HG03060 (cell line): ENCODE data around the gene IGFBP1.

Experiments used
- ATAC-seq: cut with Tn5 transposase; IDR thresholded peaks from one replicate; pipeline ENCODE4 v1.9.1; 2021; ENCODE audit warnings: low read depth, moderate number of reproducible peaks; ENCODE audit not compliant: unreplicated experiment

IGFBP1 gene

GRCh38 chr7:45898222-45898621 is 9.9 kb downstream of the IGFBP1 start:
- ATAC-seq: no peak

DNA sequence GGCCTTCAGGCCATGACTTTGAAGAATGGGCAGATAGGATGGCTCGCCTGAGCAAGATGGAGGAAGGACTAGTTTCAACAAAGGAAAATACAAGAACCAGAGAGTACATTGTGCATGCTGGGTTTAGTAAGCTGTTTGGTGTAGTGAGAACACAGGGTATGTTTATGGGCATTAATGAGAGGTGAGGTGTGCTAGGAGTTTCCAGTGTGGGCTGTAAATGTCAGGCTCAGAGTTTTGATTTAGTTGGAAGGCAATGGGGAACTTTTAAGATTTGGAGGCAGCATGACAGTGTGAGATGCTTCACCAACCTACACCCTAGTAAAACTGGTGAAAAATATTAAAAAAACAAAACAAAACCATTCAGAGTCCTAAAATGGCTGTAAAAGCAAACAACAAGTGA is 13.3 kb downstream of the IGFBP1 start:
- ATAC-seq: no peak

- no peak for ATAC-seq
These were observed 14.5 kb downstream of the IGFBP1 start for GRCh38 chr7:45902820-45903219.

DNA sequence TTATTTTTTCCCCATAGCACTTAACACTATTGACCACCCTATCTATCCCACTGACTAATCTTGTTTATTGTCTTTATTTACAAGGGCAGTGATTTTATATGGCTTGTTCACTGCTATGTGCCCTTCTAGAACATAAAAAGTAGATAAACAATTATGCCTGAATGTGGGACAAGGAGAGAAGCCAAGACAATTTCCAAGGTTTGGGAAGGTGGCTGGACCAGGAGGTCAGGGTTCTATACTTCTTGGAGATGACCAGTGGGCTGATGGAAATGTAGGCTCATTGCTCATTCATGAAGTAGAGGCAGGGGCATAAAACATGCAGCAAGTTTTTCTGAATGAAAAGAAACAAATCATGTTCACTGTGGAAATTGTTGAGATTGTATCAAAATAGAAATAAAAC is 21.3 kb downstream of the IGFBP1 start:
- no peak for ATAC-seq

- ATAC-seq: no peak
These were observed 22.6 kb downstream of the IGFBP1 start for GRCh38 chr7:45910855-45911254.

DNA sequence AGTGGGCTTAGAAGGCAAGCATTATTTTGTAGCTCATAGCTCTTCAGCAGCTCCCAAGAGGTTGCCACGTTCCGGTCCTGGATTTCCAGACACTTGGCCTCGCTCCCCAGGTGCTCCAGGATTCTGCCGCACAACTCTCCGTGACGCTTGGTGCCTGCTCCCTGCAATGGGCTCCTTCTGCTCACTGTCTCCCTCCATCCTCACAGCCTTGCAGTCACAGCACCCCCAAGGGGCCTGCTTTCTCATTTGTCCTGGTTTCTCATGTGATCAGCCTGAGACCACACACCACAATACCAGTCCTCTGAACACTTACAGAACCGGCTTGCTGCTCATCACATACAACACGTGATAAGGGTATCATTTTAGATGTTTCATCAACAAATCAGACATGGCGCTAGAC is 23.0 kb downstream of the IGFBP1 start:
- no peak for ATAC-seq

GRCh38 chr7:45912972-45913371 is 24.7 kb downstream of the IGFBP1 start:
- ATAC-seq: no peak

- no peak for ATAC-seq
These were observed 26.6 kb downstream of the IGFBP1 start for GRCh38 chr7:45914911-45915310.

DNA sequence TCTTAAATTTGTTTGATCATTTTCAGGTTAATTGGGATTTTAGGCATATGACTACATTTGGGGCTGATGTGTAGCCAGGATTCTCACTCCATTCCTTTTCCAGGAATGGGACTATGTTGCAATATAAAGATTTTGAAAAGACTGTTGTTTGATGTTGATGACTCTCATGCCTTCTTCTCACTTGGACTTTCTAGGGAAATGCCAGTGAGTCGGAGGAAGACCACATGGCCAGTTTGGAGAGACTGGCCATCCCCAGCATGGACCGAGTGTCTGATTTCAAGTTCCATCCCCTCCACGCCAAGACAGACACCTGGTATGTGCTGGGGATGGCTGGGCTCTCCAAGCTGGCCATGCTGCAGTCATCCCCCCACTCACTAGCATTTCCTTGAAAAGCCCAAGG is 27.3 kb downstream of the IGFBP1 start:
- no peak for ATAC-seq

DNA sequence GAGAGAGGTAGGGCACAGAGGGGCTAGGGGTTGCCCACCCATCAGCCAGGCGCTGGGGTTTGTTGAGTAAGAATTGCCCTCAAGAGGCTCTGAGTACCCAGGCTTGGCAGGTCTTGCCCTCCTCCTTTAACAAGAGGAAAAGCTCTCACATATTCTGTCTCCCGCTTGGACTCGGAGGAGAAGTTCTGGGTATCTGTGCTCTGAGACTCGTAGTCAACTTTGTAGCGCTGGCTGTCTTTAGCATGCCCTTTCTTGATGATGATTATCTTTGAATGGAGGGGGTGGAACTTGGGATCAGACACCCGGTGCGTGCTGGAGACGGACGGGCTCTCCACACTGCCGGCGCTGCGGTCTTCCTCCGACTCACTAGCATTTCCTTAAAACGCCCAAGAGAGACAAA is 28.8 kb downstream of the IGFBP1 start:
- ATAC-seq: no peak

GRCh38 chr7:45917658-45918057 is 29.4 kb downstream of the IGFBP1 start:
- no peak for ATAC-seq

GRCh38 chr7:45918556-45918955 is 30.3 kb downstream of the IGFBP1 start:
- no peak for ATAC-seq

GRCh38 chr7:45919231-45919784 is 31.0 kb downstream of the IGFBP1 start:
- ATAC-seq: no peak

DNA sequence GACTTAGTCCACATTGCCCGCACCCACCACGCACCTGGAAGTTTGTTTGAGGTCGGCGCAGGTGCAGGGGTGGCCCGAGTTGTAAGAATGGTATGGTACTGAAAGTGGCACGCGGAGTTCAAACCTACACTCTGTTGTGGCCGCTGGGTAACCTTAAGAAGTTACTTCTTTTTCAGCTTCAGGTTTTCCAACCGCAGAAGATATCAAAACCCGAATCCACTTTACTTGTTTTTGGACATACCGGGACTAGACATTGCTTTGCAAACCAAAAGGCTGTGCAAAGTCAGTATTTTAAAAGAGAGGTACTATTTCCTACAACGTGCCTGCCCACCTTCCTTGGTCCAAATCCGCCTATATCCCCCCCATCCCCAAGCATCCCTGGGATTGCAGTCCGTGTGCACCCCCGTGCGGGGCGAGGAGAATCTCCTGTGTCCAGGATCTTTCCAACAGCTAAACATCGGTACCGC is 31.7 kb downstream of the IGFBP1 start:
- no peak for ATAC-seq

DNA sequence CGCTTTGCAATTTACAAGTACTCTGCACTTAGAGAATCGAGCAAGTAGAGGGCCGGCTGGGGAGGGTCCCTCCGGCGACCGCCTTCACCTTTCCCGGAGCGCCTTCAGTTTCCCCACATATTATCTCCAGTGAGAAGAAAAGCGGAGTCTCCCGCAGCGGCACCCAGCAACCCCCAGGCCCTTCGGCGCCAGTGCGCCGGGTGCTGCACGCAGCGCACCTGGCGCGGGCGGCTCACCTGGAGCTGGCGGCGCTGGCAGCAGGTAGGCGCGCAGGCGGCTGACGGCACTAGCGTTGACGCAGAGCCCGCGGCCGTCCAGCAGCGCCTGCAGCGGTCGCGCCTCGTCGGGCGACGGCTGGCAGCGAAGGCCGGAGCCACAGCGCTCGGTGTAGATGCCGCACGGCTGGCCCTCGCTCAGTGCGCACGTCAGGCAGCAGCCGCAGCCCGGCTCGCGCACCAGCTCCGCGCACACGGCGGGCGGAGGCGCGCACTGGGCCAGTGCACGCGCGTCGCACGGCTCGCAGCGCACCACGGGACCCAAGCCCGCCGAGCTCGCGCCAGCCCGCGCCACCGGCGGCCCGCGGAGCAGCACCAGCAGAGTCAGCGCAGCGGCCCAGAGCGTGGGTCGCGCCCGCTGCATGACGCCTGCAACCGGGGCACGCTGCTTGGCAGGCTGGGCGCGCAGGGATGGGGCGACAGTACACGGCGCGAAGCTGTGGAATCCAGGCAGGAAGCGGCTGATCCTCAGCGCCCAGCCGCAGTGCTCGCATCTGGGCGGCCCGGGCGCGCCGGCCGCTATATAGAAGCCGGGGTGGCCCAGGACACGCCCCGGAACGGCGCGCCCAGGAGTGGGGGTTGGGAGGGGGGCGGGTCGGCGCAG is 32.5 kb downstream of the IGFBP1 start, which contains the start of gene IGFBP3:
Gene IGFBP3, minus strand, starts transcription at position 771 of the 879 bp plus-strand sequence. Its CDS starts 132 bp downstream, at position 639.
- ATAC-seq: no peak

DNA sequence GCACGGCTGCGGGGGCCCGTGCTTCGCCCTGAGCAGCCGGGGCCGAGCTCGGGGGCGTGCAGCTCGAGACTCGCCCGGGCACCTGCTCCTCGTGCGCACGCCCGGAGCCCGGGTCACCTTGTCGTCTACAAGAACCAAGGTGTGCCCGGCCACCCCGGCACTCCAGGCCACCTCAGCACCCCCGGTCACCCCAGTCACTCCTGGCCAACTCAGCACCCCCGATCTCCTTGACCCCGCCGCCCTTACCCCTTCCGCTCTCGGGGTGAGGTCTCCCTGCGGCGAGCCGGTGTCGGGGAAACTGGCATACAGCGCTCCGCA is 33.1 kb downstream of the IGFBP1 start:
- no peak for ATAC-seq

DNA sequence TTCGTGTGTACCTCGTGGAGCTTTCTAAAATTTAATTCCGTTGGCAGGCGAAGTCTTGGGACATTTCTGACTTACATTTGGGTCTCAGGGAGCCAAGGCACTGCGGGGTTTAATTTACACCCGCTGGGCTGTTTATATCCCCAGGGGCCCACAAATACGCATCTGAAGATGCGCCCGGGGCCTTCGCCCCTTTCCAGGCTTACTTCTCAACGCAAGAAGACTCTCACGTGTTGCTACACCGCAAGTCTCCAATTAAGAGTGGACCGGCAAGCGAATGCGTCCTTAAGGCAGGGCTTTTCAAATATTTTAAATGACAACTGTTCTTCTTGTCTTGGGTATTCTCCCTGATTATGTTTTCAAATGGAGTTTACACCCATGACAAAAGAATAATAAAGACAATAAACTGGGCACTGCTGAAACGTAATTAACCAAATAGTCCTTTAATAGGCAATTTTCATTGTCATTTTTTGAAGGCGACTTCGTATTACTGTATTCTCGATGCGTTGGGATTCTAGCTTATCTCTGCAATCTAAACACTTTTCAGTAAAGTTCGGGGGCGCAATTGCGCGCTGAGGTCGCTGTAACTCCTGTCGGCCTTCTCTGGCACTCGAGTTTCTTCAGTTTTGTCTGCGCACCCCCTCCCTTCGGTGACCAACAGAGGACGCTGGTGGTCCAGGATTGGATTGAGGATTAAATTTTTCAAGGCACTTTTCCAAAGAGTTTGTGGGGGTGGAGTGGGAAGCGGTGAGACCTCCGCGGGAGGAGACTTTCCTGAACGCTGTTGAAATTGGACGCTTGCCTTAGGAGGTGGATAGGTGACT is 33.6 kb downstream of the IGFBP1 start:
- no peak for ATAC-seq

DNA sequence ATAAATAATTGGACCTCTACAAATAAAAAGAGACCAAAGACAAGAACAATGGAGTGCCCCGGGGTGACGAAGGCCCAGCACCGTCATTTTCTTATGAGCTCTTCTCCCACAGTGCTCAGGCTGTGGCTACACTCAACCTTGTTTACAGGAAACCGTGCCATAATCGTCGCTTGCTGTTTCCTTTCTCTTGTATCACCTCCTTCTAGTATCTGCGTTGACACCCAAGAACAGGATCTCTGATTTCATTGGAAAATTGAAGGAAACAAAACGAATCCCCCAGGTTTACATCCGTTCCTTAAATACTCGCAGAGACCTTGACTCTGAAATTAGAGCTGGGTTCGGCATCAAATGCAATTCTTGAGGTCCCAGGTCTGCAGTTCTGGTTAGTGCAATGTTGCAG is 34.5 kb downstream of the IGFBP1 start:
- no peak for ATAC-seq

DNA sequence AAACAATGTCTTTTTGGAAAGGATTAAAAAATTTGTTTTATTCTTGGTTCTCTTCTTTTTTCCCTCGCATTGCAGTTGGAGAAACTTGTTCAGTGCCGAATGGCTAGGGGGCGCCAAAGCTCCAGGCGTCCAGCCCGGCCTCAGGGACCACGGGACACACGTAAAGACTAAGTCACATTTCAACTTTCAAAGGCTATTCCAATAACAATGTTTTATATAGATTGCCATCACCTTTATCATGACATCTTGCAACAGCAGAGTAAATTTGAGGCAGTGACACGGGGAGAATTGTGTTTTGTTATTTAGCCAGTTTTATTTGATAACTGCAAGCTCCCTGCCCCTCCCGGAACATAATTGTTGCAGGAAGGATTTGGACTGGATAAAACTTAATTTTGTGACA is 35.0 kb downstream of the IGFBP1 start:
- ATAC-seq: no peak

DNA sequence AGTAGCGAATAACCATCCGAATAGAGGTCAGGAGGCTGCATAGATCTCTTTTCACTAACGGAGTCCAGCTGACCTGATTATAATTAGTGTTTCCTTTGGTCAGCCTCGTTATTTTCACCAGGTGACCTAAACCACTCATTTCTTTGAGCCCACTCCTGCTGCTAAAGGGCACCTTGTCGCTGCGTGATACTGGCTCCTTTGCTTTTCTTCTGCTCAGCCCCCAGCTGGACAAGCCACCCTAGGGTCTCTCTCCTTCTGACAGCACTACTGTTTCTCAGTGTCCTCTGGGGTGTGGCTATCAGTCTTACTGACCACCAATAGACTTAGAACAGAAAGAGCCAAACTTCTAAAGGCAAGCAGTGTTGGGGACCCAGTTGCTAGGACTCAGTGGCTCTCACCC is 35.5 kb downstream of the IGFBP1 start:
- ATAC-seq: no peak

DNA sequence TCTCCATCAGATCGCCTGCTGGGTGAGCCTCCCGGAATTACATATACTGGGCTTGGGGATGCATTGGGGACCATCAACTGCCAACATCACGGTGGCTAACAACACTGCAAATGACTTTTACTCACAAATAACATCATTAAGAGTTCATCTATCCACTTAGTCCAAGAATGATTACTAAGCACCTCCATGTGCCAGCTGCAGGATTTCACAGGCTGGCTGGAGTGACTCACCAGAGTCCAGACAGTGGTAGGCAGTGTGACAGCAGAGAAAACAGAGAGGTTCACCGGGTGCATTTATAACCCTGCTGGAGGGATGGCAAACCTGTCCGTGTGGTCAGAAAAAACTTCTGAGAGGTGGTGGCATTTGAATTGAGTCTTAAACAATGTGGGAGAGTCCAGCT is 36.0 kb downstream of the IGFBP1 start:
- no peak for ATAC-seq
